ENCODE measurements around the gene MCHR1.

- TF ChIP-seq CTCF (IDR thresholded peaks at IDR 0.05) (no peak), POLR2A (IDR thresholded peaks at IDR 0.05) (no peak)
Observed at GRCh38 chr22:40648386-40648785, 30.9 kb upstream of the MCHR1 start.

All from Peyer's patch (tissue), 4 donors.